Hepatic stellate cell (primary cell): ENCODE results near the gene NPAS3.

Source experiments
- DNase-seq: peaks from one replicate; pipeline ENCODE4 v3.0.0; 2011; ENCODE audit warnings: low spot score

NPAS3 gene

GRCh38 chr14:33756833-33757232 is 818.2 kb downstream of the NPAS3 start:
- no peak for DNase-seq

DNA sequence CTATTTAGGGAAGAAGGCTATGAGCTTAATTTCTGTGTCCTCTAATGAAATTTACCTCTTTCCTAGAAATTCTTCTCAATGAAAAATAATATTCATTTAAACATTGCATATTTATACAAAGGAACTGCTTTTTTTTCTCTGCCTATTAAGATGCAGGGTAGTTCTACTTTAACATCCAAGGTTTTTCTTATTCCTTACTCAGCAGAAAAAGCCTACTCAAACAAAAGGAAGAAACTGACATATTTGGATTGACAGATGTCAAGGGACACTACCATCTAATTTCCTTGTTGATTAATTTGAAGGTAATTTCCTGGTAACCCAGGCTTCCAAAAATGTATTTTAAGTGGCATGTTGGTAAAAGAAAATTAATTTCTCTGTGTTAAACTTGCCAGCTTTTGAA is 819.9 kb downstream of the NPAS3 start:
- DNase-seq = no peak

DNA sequence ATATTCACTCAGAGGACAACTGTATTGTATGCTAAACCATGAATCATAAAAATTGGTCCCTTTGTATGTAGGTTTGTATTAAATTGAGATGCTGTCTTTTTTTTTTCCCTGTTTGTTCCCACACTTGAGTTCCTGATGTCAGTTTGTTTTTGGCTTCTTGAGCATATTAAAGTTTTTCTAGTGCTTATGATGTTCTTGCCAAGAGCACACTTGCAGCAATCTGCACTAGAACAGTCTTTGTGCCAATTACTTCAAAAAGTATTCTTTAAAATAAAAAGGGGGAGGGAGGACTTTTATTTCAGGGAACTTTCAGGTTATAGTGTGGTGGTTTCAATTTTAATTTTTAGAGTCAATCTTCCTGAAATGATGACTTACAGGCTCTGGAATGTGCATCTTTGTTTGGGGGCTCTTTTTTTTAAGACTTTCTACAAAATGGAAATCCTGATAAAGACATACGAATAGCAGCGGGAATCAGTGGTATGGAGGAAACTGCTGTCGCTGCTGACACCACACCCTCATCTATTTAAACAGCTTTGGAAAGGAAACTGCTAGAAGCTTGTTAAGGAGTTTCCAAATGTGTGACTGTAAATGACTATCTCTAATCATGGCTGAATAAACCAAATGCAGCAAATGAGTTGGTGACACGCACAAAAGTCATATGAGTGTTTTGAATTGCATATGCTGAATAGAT is 823.6 kb downstream of the NPAS3 start:
- DNase-seq = no peak

DNA sequence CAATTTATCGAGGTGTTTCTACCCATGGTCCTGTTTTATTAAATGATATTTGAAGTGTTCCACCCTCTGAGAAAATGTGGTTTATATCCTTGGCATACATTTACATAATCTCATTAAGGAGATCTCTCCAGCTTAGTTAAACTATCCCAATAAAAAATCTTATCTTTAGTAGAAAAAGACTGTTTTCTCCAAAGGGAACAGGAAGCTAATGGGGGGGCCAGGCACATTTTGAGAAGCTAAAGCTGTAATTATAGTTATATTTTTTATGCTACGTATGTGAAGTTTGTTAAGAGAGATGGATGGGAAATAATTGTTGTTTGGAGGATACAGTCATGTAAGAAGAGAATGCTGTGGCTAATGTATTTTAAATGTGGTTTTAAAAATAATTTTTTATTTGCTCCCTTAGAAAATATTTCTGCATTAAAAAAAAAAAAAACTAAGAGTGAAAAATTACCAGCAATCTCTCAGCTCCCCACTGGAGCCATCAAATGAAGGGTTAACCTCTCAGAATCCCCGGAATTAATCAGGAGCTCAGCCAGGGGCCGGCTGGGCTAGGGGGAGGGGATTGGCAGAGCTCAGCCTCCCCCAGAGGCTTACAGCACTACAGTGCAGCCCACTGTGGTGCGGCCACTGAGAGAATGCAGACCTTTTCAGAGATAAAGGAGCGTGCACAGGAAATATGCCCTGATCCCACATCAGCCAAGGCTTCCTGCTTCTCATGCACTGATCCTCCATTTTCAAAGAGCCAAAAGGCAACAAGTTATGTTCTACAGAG is 826.4 kb downstream of the NPAS3 start:
- no peak for DNase-seq

DNA sequence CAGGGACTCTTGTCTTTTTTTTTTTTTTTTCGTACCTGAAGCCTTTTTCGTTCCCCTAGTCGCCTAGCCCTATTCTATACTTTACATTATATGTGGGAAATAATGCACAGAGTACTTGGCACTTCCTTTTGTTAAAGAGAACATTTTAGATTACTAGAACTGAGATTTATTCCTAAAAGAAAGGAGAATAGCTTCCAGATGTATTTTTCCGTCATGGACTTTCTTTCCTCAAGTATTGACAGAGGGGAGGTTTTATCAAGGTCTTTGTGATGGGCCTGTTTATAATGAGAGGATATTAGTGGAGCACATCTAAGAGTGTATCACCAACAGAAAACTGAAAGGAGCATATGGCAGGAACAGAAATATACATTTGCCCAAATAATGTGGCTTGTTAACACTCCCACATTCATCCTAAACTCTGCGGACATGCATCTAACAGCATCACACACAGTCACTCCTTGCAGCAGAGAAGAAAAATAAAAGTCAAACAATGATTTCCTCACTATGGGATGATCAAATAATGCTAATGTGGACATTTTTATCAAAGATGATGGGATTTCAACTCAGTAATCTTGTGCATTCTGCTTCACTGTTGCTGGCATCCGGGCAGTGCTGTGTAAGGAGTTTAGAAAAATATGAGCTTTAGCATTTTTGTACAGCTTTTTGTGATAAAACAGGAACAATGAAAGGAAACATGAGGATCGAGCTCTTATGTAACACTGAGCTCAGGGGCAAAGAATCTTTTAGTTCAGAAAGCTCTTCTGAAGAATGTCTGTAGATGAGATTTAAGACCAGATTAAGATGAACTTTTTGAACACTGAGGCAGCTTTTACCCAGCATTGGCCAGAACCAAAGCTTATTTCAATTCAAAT is 829.1 kb downstream of the NPAS3 start:
- no peak for DNase-seq

GRCh38 chr14:33768458-33768830 is 829.8 kb downstream of the NPAS3 start:
- DNase-seq = no peak

- no peak for DNase-seq
Measured at GRCh38 chr14:33773205-33774030, 834.7 kb downstream of the NPAS3 start.

- DNase-seq = no peak
Measured at GRCh38 chr14:33774161-33774560, 835.5 kb downstream of the NPAS3 start.

DNA sequence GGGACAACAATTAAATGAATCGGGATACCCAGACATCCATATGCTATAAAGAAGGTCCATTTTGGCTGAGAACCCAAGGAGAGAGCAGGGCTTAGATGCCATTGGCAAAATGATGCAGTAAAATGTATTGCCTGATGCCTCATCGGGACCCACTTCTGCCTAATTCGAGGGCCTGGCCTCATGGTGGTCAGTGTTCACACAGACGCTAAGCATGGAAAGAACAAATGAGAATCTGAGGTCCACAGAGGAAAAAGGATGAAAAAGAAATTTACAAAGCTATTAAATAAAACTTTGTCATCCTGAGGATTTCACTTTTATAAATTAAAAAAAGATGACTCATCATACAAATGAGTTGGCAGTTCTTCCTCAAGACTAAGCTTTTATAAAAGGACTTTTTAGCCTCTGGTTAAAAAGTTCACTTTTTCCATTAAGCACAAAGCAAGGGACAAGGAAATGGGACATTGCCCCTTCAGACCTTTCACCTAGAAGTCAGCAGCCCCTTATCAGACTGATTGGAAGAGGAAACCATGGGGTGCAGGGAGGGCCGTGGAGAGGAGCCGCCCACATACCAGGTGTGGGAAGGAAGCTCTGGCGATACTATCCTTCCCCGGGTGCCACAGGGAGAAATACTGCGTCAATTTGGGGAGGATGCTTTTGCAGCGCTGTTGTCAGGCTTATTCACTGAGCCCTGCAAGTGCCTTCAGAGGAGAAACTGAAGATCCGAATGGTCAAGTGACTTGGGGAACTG is 836.2 kb downstream of the NPAS3 start:
- no peak for DNase-seq

DNA sequence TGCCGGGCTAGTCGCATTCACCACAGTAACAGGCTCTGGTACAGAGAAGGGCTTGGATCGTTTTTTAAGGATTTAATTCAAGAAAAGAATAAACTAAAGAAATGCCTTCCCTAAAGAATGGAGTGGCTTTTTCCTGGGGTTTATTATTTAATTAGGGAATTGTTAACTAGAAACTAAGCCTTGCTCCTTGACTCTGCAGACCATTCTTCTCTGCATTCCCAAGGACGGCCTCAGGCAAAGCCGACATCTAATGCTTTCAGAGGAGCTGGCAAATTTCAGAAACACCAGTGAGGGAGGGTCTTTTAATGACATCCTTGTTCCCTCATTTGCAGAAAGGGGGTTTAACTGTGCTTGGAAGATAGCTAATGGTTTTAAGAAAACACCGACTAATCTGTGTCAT is 838.2 kb downstream of the NPAS3 start:
- no peak for DNase-seq

DNA sequence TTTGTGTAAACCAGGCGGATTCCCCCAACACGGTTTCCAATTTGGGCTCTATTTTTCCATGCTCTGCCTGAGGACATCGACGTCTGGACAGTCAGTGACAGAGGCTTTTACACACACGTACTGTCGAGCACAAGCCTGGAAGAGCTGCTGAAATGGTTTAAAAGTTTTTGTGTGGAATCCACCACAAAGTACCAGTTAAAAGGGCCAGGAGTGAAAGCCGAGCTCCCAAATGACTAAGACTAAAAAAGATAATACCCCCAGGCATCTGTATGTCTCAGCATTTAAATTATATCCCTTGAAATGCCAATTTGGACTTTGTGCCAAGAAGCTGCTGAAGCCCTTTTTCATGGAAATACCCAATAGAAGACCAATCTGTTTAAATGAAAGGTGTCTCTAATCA is 839.0 kb downstream of the NPAS3 start:
- DNase-seq = no peak

DNA sequence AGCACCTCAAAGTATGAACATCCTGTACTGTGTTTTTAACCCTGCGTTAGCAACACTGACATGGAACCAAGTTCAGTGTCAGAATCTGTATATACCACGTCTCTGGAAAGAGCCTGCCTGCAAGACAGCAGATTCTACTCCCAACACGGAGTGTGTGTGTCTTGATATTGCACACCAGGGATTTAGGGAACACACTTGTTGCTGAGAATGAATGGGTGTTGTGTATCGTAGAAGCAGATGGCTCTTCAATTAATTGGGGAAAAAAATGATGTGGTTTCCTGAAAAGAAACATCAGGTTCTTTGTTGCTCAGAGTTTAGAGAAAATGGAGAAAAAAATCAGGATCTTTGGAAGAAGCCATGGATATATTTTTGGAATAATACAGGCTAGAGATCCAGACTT is 841.4 kb downstream of the NPAS3 start:
- no peak for DNase-seq

DNA sequence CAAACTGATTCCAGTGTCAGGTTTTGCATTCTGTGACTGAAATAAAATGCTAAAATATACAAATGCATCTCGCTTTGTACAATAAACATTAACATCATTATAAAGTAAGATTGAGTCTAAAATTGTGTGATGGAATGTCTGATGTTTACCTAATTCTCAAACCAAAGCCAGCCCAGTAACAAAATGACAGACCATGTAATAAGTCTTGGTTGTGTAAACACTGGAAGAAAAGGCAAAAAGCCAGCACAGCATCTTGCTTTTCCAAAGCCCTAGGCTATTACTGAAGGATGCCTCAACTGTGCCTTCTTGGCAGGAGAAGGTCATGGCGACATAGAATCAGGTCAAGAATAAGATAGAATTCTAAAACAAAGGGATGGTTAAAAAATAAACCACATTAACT is 842.6 kb downstream of the NPAS3 start:
- DNase-seq = no peak

DNA sequence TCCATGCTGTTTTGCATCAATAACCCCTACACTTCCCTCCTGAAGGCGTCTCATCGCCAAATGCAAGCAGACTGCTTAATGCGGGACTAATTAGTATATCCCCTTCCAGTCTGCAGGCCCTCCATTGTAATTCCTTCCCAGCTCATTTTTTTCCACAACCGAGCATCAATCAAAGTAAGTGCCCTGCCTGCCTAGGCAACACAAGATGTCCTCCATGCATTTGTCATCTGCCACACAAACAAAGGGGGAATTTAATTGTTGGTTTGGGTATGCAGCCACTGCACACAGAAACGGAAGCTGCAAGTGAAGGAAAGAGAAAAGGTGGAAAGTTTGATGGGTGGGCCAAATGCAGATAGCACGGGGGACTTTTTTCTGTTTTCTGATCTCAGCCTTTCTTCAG is 844.2 kb downstream of the NPAS3 start:
- DNase-seq = no peak

- DNase-seq = no peak
Measured at GRCh38 chr14:33786091-33786825, 847.6 kb downstream of the NPAS3 start.

DNA sequence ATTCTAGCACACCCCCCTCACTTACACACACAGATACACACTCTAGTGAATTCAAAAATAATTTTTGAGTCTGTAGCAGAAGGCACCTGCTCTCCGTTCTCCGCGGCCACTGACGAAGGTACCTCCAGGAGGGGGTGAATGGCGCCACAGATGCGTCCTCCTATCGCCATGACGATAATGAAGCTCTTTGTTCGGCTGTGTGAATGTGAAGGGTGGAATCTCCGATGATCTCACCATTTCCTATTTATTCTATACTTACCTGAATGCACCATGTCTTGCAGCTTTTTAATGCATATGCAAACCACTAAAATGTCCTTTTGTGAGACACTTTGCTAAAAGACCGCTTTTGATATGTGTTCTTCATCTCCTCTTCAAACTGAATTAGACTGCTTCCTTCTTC is 849.5 kb downstream of the NPAS3 start:
- DNase-seq = no peak

GRCh38 chr14:33790996-33791395 is 852.3 kb downstream of the NPAS3 start:
- no peak for DNase-seq

DNA sequence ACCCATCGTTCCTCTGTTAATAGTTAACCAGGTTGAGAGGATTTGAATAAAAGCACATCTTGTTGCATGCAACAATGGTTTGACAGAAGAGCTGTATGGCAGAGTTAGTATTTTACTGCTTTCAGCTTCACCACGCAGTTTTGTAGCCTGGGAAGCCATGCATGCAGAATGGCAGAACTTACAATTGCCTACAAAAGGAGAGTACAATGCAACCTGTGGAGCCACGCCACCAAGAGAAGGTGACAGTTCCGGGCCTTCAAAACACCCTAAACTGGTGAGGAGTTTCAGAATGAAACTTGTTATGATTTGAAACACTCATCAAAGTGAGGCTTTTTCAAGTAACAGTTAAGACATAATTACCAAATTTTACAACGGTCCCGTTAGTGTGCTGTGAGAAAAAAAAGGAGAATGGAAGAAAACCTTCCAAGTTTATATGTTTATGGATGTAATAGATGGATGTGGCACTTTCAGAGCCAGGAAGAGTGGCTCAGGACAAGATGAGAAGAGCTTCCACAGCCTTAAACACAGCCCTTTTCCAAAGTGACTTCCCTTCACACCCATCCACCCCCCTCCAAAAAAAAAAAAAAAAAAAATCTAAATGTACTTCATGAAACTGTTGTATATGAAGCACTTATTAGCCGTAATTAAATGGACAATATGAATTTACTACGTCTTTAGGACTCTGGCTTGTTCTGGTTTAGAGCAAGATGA is 853.5 kb downstream of the NPAS3 start:
- no peak for DNase-seq

GRCh38 chr14:33792720-33793368 is 854.2 kb downstream of the NPAS3 start:
- DNase-seq = peak; percentile 71
